ENCODE results near the gene KRTAP2-2.

- TF ChIP-seq CTCF (conservative IDR thresholded peaks at IDR 0.05; ENCODE audit: low read length) (no peak), EZH2phosphoT487 (IDR thresholded peaks at IDR 0.05; ENCODE audit: borderline replicate concordance) (no peak)
These were observed 28.1 kb downstream of the KRTAP2-2 start, which contains the start of gene KRTAP1-5 for GRCh38 chr17:41026715-41027471.

Data from Loucy (cell line).